Measurements from ENCODE around the gene DTWD2.
"Not testable (repeated sequence)": the region's sequence is repeated elsewhere in the genome, so short reads cannot be mapped to it uniquely, and the experiment has no call there.

DTWD2 gene

GRCh38 chr5:119019501-119019900 is 31.2 kb upstream of the DTWD2 start:
- DNase-seq (ENCODE audit: low spot score in 2 of 2): no peak

GRCh38 chr5:119017994-119018393 is 29.6 kb upstream of the DTWD2 start:
- Histone ChIP-seq H3K4me1 (no peaks in the 10 kb centered on the region), H3K27me3 (ENCODE audit: low read depth) (no peaks in the 10 kb centered on the region), H3K9me3 (no peaks in the 10 kb centered on the region), H3K4me3 (no peak overlapping the region), H3K36me3 (replicated peaks) (no peaks in the 10 kb centered on the region)
- no peak for DNase-seq (ENCODE audit: low spot score in 2 of 2)
- in situ Hi-C loops (cut with MboI; ENCODE audit: low sequenced_read_pairs): no loop called here

More at GRCh38 chr5:119019501-119019900, 31.2 kb upstream of the DTWD2 start:
- in situ Hi-C loops (cut with MboI; ENCODE audit: low sequenced_read_pairs): no loop called here
- Histone ChIP-seq H3K36me3 (replicated peaks) (no peaks in the 10 kb centered on the region), H3K9me3 (no peaks in the 10 kb centered on the region), H3K27me3 (ENCODE audit: low read depth) (no peaks in the 10 kb centered on the region), H3K4me1 (no peaks in the 10 kb centered on the region), H3K4me3 (no peak overlapping the region)

GRCh38 chr5:119016125-119016774 is 27.9 kb upstream of the DTWD2 start:
- Histone ChIP-seq H3K4me3 (no peak overlapping the region), H3K9me3 (no peaks in the 10 kb centered on the region), H3K4me1 (no peaks in the 10 kb centered on the region), H3K36me3 (replicated peaks) (no peaks in the 10 kb centered on the region), H3K27me3 (ENCODE audit: low read depth) (no peaks in the 10 kb centered on the region)
- in situ Hi-C loops (cut with MboI; ENCODE audit: low sequenced_read_pairs): no loop called here
- DNase-seq (ENCODE audit: low spot score in 2 of 2): no peak

GRCh38 chr5:119011186-119011585 is 22.8 kb upstream of the DTWD2 start:
- no peak for DNase-seq (ENCODE audit: low spot score in 2 of 2)
- H3K27me3 ChIP-seq (ENCODE audit: low read depth): no peaks in the 10 kb centered on the region
- no peaks in the 10 kb centered on the region for H3K36me3 ChIP-seq (replicated peaks)
- H3K4me3 ChIP-seq: no peak overlapping the region
- H3K4me1 ChIP-seq: no peaks in the 10 kb centered on the region
- in situ Hi-C loops (cut with MboI; ENCODE audit: low sequenced_read_pairs): no loop called here
- no peaks in the 10 kb centered on the region for H3K9me3 ChIP-seq

- H3K4me1 ChIP-seq: no peaks in the 10 kb centered on the region
- in situ Hi-C loops (cut with MboI; ENCODE audit: low sequenced_read_pairs): no loop called here
- H3K36me3 ChIP-seq (replicated peaks): no peaks in the 10 kb centered on the region
- no peak overlapping the region for H3K4me3 ChIP-seq
- H3K9me3 ChIP-seq: no peaks in the 10 kb centered on the region
- no peaks in the 10 kb centered on the region for H3K27me3 ChIP-seq (ENCODE audit: low read depth)
- DNase-seq (ENCODE audit: low spot score in 2 of 2): no peak
Observed at GRCh38 chr5:119010206-119010605, 21.9 kb upstream of the DTWD2 start.

GRCh38 chr5:119009131-119009530 is 20.8 kb upstream of the DTWD2 start:
- Histone ChIP-seq H3K36me3 (replicated peaks) (no peaks in the 10 kb centered on the region), H3K4me3 (no peak overlapping the region), H3K4me1 (no peaks in the 10 kb centered on the region), H3K27me3 (ENCODE audit: low read depth) (no peaks in the 10 kb centered on the region), H3K9me3 (no peaks in the 10 kb centered on the region)
- no peak for DNase-seq (ENCODE audit: low spot score in 2 of 2)
- in situ Hi-C loops (cut with MboI; ENCODE audit: low sequenced_read_pairs): no loop called here

GRCh38 chr5:118999696-119000095 is 11.3 kb upstream of the DTWD2 start:
- DNase-seq (ENCODE audit: low spot score in 2 of 2): no peak
- H3K9me3 ChIP-seq: no peaks in the 10 kb centered on the region
- H3K27me3 ChIP-seq (ENCODE audit: low read depth): no peaks in the 10 kb centered on the region
- no peak overlapping the region for H3K4me3 ChIP-seq
- in situ Hi-C loops (cut with MboI; ENCODE audit: low sequenced_read_pairs): no loop called here
- H3K36me3 ChIP-seq (replicated peaks): no peaks in the 10 kb centered on the region
- H3K4me1 ChIP-seq: no peaks in the 10 kb centered on the region

GRCh38 chr5:118998861-118999260 is 10.5 kb upstream of the DTWD2 start:
- H3K27me3 ChIP-seq (ENCODE audit: low read depth); H3K4me3 ChIP-seq; in situ Hi-C loops (cut with MboI; ENCODE audit: low sequenced_read_pairs); H3K4me1 ChIP-seq; H3K9me3 ChIP-seq; H3K36me3 ChIP-seq (replicated peaks); DNase-seq (ENCODE audit: low spot score in 2 of 2): not testable (repeated sequence)

- Histone ChIP-seq H3K36me3 (replicated peaks) (no peaks in the 10 kb centered on the region), H3K27me3 (ENCODE audit: low read depth) (no peaks in the 10 kb centered on the region), H3K4me1 (no peaks in the 10 kb centered on the region), H3K9me3 (peaks cover 4% of the 10 kb centered on the region; the same call in 1 of the 2 replicates), H3K4me3 (no peak overlapping the region)
- DNase-seq (ENCODE audit: low spot score in 2 of 2): no peak
- in situ Hi-C loops (cut with MboI; ENCODE audit: low sequenced_read_pairs): no loop called here
Observed at GRCh38 chr5:118996098-118996497, 7.8 kb upstream of the DTWD2 start.

GRCh38 chr5:118994595-118994994 is 6.2 kb upstream of the DTWD2 start:
- Histone ChIP-seq H3K27me3 (ENCODE audit: low read depth) (no peaks in the 10 kb centered on the region), H3K4me1 (no peaks in the 10 kb centered on the region), H3K9me3 (peaks cover 4% of the 10 kb centered on the region; the same call in 1 of the 2 replicates), H3K4me3 (no peak overlapping the region), H3K36me3 (replicated peaks) (no peaks in the 10 kb centered on the region)
- in situ Hi-C loops (cut with MboI; ENCODE audit: low sequenced_read_pairs): no loop called here
- no peak for DNase-seq (ENCODE audit: low spot score in 2 of 2)

- H3K4me1 ChIP-seq; H3K36me3 ChIP-seq (replicated peaks); H3K4me3 ChIP-seq; H3K27me3 ChIP-seq (ENCODE audit: low read depth); DNase-seq (ENCODE audit: low spot score in 2 of 2); in situ Hi-C loops (cut with MboI; ENCODE audit: low sequenced_read_pairs); H3K9me3 ChIP-seq: not testable (repeated sequence)
Observed at GRCh38 chr5:118993118-118993517, 4.8 kb upstream of the DTWD2 start.

- H3K36me3 ChIP-seq (replicated peaks); DNase-seq (ENCODE audit: low spot score in 2 of 2); H3K27me3 ChIP-seq (ENCODE audit: low read depth); H3K9me3 ChIP-seq; in situ Hi-C loops (cut with MboI; ENCODE audit: low sequenced_read_pairs); H3K4me3 ChIP-seq: not testable (repeated sequence)
- H3K4me1 ChIP-seq: peaks cover 10% of the 10 kb centered on the region
Observed at GRCh38 chr5:118992055-118992454, 3.7 kb upstream of the DTWD2 start.

- no peak overlapping the region for H3K4me3 ChIP-seq
- no peaks in the 10 kb centered on the region for H3K27me3 ChIP-seq (ENCODE audit: low read depth)
- peaks cover 10% of the 10 kb centered on the region for H3K4me1 ChIP-seq
- DNase-seq (ENCODE audit: low spot score in 2 of 2): no peak
- in situ Hi-C loops (cut with MboI; ENCODE audit: low sequenced_read_pairs): no loop called here
- H3K9me3 ChIP-seq: peaks cover 4% of the 10 kb centered on the region; the same call in 1 of the 2 replicates
- H3K36me3 ChIP-seq (replicated peaks): no peaks in the 10 kb centered on the region
Observed at GRCh38 chr5:118990582-118990981, 2.2 kb upstream of the DTWD2 start.

- Histone ChIP-seq H3K4me1 (peaks cover 10% of the 10 kb centered on the region), H3K4me3 (no peak overlapping the region), H3K9me3 (peaks cover 4% of the 10 kb centered on the region; the same call in 1 of the 2 replicates), H3K36me3 (replicated peaks) (no peaks in the 10 kb centered on the region), H3K27me3 (ENCODE audit: low read depth) (no peaks in the 10 kb centered on the region)
- in situ Hi-C loops (cut with MboI; ENCODE audit: low sequenced_read_pairs): loop anchor here (10.0 kb wide), 1 partner anchor 425 kb away; no protein-coding TSS in a partner anchor
- DNase-seq (ENCODE audit: low spot score in 2 of 2): no peak
Observed at GRCh38 chr5:118989816-118990215, 1.5 kb upstream of the DTWD2 start.

GRCh38 chr5:118988866-118989180 is 476 bp upstream of the DTWD2 start:
- Histone ChIP-seq H3K9me3 (peaks cover 4% of the 10 kb centered on the region; the same call in 1 of the 2 replicates), H3K4me1 (peaks cover 10% of the 10 kb centered on the region), H3K36me3 (replicated peaks) (no peaks in the 10 kb centered on the region), H3K4me3 (peak overlapping the region; percentile 74), H3K27me3 (ENCODE audit: low read depth) (no peaks in the 10 kb centered on the region)
- DNase-seq (ENCODE audit: low spot score in 2 of 2): peak in 1 of 2 experiments; percentile 10
- in situ Hi-C loops (cut with MboI; ENCODE audit: low sequenced_read_pairs): loop anchor here (10.0 kb wide), 1 partner anchor 426 kb away; no protein-coding TSS in a partner anchor
